Measurements from ENCODE around the gene PLEKHA7.

Gene PLEKHA7

GRCh38 chr11:16987205-16987568, 27.0 kb downstream of the PLEKHA7 start:
- ATAC-seq: no peak
- TF ChIP-seq ZFP30 (CRISPR knock-in tag; IDR thresholded peaks at IDR 0.05) (no peak), OSR1 (CRISPR knock-in tag; IDR thresholded peaks at IDR 0.05) (no peak), ZNF8 (CRISPR knock-in tag; IDR thresholded peaks at IDR 0.05) (no peak), GLIS3 (CRISPR knock-in tag; IDR thresholded peaks at IDR 0.05) (no peak), PPARA (CRISPR knock-in tag; IDR thresholded peaks at IDR 0.05; ENCODE audit: borderline replicate concordance) (no peak), CSDC2 (CRISPR knock-in tag; IDR thresholded peaks at IDR 0.05) (no peak), ZC3H10 (CRISPR knock-in tag; IDR thresholded peaks at IDR 0.05) (no peak), RARB (CRISPR knock-in tag; IDR thresholded peaks at IDR 0.05) (no peak), SNAI2 (CRISPR knock-in tag; IDR thresholded peaks at IDR 0.05) (no peak), ARNTL (CRISPR knock-in tag; IDR thresholded peaks at IDR 0.05; ENCODE audit: borderline replicate concordance, low read depth) (no peak), ZNF70 (CRISPR knock-in tag; IDR thresholded peaks at IDR 0.05) (no peak), TCF4 (CRISPR knock-in tag; IDR thresholded peaks at IDR 0.05; ENCODE audit: borderline replicate concordance) (no peak)
- TF ChIP-seq, protein P1, sequence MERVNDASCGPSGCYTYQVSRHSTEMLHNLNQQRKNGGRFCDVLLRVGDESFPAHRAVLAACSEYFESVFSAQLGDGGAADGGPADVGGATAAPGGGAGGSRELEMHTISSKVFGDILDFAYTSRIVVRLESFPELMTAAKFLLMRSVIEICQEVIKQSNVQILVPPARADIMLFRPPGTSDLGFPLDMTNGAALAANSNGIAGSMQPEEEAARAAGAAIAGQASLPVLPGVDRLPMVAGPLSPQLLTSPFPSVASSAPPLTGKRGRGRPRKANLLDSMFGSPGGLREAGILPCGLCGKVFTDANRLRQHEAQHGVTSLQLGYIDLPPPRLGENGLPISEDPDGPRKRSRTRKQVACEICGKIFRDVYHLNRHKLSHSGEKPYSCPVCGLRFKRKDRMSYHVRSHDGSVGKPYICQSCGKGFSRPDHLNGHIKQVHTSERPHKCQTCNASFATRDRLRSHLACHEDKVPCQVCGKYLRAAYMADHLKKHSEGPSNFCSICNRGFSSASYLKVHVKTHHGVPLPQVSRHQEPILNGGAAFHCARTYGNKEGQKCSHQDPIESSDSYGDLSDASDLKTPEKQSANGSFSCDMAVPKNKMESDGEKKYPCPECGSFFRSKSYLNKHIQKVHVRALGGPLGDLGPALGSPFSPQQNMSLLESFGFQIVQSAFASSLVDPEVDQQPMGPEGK (CRISPR knock-in tag; IDR thresholded peaks at IDR 0.05; ENCODE audit: borderline replicate concordance): no peak
- TF ChIP-seq, protein P2, sequence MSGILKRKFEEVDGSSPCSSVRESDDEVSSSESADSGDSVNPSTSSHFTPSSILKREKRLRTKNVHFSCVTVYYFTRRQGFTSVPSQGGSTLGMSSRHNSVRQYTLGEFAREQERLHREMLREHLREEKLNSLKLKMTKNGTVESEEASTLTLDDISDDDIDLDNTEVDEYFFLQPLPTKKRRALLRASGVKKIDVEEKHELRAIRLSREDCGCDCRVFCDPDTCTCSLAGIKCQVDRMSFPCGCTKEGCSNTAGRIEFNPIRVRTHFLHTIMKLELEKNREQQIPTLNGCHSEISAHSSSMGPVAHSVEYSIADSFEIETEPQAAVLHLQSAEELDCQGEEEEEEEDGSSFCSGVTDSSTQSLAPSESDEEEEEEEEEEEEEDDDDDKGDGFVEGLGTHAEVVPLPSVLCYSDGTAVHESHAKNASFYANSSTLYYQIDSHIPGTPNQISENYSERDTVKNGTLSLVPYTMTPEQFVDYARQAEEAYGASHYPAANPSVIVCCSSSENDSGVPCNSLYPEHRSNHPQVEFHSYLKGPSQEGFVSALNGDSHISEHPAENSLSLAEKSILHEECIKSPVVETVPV (CRISPR knock-in tag; IDR thresholded peaks at IDR 0.05): no peak
- TF ChIP-seq, protein P3, sequence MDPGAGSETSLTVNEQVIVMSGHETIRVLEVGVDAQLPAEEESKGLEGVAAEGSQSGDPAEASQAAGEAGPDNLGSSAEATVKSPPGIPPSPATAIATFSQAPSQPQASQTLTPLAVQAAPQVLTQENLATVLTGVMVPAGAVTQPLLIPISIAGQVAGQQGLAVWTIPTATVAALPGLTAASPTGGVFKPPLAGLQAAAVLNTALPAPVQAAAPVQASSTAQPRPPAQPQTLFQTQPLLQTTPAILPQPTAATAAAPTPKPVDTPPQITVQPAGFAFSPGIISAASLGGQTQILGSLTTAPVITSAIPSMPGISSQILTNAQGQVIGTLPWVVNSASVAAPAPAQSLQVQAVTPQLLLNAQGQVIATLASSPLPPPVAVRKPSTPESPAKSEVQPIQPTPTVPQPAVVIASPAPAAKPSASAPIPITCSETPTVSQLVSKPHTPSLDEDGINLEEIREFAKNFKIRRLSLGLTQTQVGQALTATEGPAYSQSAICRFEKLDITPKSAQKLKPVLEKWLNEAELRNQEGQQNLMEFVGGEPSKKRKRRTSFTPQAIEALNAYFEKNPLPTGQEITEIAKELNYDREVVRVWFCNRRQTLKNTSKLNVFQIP (CRISPR knock-in tag; IDR thresholded peaks at IDR 0.05; ENCODE audit: borderline replicate concordance, low read depth): no peak

- TF ChIP-seq, protein P3 (CRISPR knock-in tag; IDR thresholded peaks at IDR 0.05; ENCODE audit: borderline replicate concordance, low read depth): no peak
- no peak for TF ChIP-seq GLIS3 (CRISPR knock-in tag; IDR thresholded peaks at IDR 0.05)
- TF ChIP-seq ZNF8 (CRISPR knock-in tag; IDR thresholded peaks at IDR 0.05): no peak
- no peak for TF ChIP-seq RARB (CRISPR knock-in tag; IDR thresholded peaks at IDR 0.05)
- TF ChIP-seq, protein P1 (CRISPR knock-in tag; IDR thresholded peaks at IDR 0.05; ENCODE audit: borderline replicate concordance): no peak
- TF ChIP-seq CSDC2 (CRISPR knock-in tag; IDR thresholded peaks at IDR 0.05): no peak
- ATAC-seq: no peak
Measured at GRCh38 chr11:16986434-16987204, 27.6 kb downstream of the PLEKHA7 start.

GRCh38 chr11:16985297-16985696, 28.9 kb downstream of the PLEKHA7 start:
- ATAC-seq: no peak
- no peak for TF ChIP-seq OSR1 (CRISPR knock-in tag; IDR thresholded peaks at IDR 0.05)
- TF ChIP-seq, protein P2 (CRISPR knock-in tag; IDR thresholded peaks at IDR 0.05): no peak
- no peak for TF ChIP-seq TSHZ2 (CRISPR knock-in tag; IDR thresholded peaks at IDR 0.05)
- no peak for TF ChIP-seq TCF4 (CRISPR knock-in tag; IDR thresholded peaks at IDR 0.05; ENCODE audit: borderline replicate concordance)
- TF ChIP-seq, protein P3 (CRISPR knock-in tag; IDR thresholded peaks at IDR 0.05; ENCODE audit: borderline replicate concordance, low read depth): no peak
- no peak for TF ChIP-seq ISL1 (CRISPR knock-in tag; IDR thresholded peaks at IDR 0.05)
- TF ChIP-seq, protein P1 (CRISPR knock-in tag; IDR thresholded peaks at IDR 0.05; ENCODE audit: borderline replicate concordance): no peak
- TF ChIP-seq ESRRG (CRISPR knock-in tag; IDR thresholded peaks at IDR 0.05): no peak
- no peak for TF ChIP-seq ZFP3 (CRISPR knock-in tag; IDR thresholded peaks at IDR 0.05)

Data from SK-N-SH treated with all-trans-retinoic acid at 6 μM for 48 hours (cell line).